DOHH2 (cell line): ENCODE results near the gene CD2.

Experiments used
- CTCF ChIP-seq: fragments of 200-600 bp; sonication (generic); IDR thresholded peaks from one replicate; pipeline ENCODE4 v1.5.1; 2014; ENCODE audit warnings: antibody characterized with exemption, mild to moderate bottlenecking, low read depth, low read length; ENCODE audit not compliant: poor library complexity, severe bottlenecking
- EZH2phosphoT487 ChIP-seq: fragments of 200-600 bp; sonication (generic); IDR thresholded peaks from 2 replicates; pipeline ENCODE4 v1.6.1; 2017; ENCODE audit warnings: borderline replicate concordance, mild to moderate bottlenecking, antibody characterized with exemption, low read length, moderate library complexity, mixed read lengths

DNA sequence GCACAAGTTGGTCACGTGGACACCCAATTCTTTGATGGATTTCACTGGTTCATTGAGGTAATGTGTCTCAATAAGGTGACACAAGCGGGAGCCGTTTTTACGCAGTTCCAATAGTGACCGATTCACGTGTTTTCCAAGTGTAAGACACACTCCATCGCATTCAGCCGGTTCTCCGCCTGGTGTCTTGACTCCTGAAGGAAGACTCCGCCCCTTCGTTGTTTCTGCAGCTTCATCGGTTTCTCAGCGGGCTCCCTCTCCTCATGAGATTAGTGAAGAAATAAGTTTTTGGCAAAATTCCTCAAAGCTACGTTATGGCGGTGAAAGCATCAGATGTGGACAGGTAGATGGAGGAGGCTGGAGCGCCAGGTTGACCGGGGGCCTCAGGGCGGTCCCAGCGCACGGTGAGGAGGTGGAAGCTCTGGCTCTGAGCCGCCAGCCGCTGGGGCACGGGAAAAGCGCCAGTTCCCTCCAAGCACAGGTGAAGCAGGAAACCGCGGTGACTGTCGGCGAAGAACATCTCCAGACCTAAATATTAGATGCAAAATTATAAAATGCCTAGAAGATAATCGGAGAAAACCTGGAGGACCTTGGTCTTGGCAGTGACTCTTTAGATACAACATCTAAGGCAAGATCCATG, 21.0 kb downstream of the CD2 start:
- TF ChIP-seq CTCF (no peak), EZH2phosphoT487 (no peak)
